Measurements from ENCODE around the gene VEGFC.

VEGFC gene

GRCh38 chr4:176718881-176719280 lies 73.8 kb downstream of the VEGFC start:
- no peak for DNase-seq (ENCODE audit: low read depth)
- TF ChIP-seq, protein P1, sequence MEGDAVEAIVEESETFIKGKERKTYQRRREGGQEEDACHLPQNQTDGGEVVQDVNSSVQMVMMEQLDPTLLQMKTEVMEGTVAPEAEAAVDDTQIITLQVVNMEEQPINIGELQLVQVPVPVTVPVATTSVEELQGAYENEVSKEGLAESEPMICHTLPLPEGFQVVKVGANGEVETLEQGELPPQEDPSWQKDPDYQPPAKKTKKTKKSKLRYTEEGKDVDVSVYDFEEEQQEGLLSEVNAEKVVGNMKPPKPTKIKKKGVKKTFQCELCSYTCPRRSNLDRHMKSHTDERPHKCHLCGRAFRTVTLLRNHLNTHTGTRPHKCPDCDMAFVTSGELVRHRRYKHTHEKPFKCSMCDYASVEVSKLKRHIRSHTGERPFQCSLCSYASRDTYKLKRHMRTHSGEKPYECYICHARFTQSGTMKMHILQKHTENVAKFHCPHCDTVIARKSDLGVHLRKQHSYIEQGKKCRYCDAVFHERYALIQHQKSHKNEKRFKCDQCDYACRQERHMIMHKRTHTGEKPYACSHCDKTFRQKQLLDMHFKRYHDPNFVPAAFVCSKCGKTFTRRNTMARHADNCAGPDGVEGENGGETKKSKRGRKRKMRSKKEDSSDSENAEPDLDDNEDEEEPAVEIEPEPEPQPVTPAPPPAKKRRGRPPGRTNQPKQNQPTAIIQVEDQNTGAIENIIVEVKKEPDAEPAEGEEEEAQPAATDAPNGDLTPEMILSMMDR (conservative IDR thresholded peaks at IDR 0.05; ENCODE audit: low read depth, low read length), result no peak
- no peak overlapping the region for H3K4me3 ChIP-seq (ENCODE audit: low read length)

GRCh38 chr4:176717237-176717636 lies 75.5 kb downstream of the VEGFC start:
- H3K4me3 ChIP-seq (ENCODE audit: low read length), result no peak overlapping the region
- TF ChIP-seq, protein P1 (conservative IDR thresholded peaks at IDR 0.05; ENCODE audit: low read depth, low read length), result no peak
- no peak for DNase-seq (ENCODE audit: low read depth)

GRCh38 chr4:176709417-176709816 lies 83.3 kb downstream of the VEGFC start:
- H3K4me3 ChIP-seq (ENCODE audit: low read length), result no peak overlapping the region
- no peak for DNase-seq (ENCODE audit: low read depth)
- TF ChIP-seq, protein P1 (conservative IDR thresholded peaks at IDR 0.05; ENCODE audit: low read depth, low read length), result no peak

DNA sequence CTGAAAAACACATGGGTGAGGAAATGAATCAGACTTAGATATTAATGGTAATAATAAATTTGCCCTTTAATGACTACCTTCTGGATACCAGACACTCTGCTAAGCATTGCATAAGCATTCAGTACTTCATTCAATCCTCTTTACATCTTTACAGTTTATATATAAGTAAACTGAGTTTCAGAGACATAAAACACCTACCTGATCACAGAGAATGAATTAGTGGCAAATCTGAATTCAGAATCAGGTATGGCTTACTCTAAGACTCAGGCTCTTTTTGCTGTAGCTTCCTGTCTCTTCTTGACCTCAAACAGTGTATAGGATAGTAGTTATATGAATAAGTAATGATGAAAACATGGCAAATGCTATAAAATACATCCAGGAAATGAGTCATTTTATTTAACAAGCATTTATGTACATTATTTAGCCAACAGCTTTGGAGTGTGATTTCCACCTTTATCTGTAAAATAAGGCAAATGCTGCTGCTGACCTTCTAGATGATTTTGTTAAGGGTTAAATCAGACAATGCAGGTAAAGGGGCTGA lies 83.9 kb downstream of the VEGFC start:
- no peak overlapping the region for H3K4me3 ChIP-seq (ENCODE audit: low read length)
- DNase-seq (ENCODE audit: low read depth), result no peak
- TF ChIP-seq, protein P1 (conservative IDR thresholded peaks at IDR 0.05; ENCODE audit: low read depth, low read length), result no peak

DNA sequence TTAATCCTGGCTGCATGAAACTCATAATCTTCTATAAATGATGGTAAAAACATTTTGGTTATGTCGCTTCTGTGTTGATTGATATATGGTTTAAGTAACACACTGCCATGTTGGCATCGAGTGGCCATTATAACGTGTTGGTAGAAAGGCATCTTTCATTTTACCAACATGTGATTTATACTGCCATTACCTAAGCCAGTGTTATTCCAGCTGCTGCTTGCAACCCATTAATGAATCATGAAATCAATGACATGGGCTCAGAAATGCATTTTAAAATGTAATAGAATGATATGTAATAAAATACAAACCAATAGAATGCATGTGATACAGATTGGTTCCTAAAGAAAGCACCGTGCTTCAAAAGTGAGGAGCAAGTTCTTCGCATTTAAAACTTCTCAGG lies 102.0 kb downstream of the VEGFC start:
- TF ChIP-seq, protein P1 (conservative IDR thresholded peaks at IDR 0.05; ENCODE audit: low read depth, low read length), result no peak
- DNase-seq (ENCODE audit: low read depth), result no peak
- no peak overlapping the region for H3K4me3 ChIP-seq (ENCODE audit: low read length)

DNA sequence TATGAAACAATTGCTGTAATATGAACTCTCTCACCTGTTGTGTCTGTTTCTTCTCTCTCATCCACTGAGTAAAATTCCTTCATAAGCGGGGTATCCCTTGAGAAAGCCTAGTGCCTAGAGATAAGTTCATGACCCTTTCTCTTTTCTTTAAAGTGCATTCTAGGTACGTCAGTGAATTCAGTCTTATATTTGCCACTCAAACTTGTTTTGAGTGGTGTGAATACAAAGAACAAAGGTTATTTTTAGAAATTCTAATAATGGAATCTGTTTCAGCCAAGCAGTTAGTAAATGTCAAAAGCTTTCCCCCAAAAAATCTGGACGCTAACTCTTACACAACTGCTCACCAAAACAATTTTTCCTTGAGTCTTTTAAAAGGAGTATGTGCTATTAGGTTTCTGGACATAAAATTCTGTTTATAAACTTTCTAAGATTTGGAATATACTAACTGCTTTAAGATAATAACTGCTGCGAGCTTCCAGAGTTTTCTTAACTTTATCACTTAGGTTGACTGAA lies 112.0 kb downstream of the VEGFC start:
- DNase-seq (ENCODE audit: low read depth), result no peak
- TF ChIP-seq, protein P1 (conservative IDR thresholded peaks at IDR 0.05; ENCODE audit: low read depth, low read length), result no peak
- H3K4me3 ChIP-seq (ENCODE audit: low read length), result no peak overlapping the region

DNA sequence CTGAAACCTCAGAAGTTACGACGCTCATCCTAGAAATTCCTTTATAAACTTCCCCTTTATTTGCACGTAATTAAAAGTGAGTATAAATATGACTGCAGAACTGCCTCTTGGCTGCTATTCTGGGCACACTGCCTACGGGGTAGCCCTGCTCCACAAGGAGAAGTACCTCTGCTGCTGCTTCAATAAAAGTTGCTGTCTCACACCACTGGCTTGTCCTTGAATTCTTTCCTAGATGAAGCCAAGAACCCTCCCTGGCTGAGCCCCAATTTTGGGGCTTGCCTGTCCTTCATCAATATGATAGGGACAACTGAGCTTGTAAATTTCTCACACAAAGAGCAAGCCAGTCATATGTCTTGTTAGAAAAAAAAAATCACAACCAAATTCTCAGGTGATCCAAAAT lies 115.8 kb downstream of the VEGFC start:
- H3K4me3 ChIP-seq (ENCODE audit: low read length), result no peak overlapping the region
- no peak for DNase-seq (ENCODE audit: low read depth)
- TF ChIP-seq, protein P1 (conservative IDR thresholded peaks at IDR 0.05; ENCODE audit: low read depth, low read length), result no peak

Measured in retinal pigment epithelial cell (primary cell).